IMR-90 (cell line): ENCODE results near the gene PLXNA3. TPM values are rescaled to one million over a fixed set of nuclear protein-coding genes. Genes with fewer than 3 reads are reported as not detected.

Experiments used
- ATAC-seq: fragments of 200-7000 bp; cut with Tn5 transposase; 2 replicates; pipeline ENCODE4 v1.9.1; 2020; ENCODE audit warnings: low read depth, mild to moderate bottlenecking, moderate library complexity
- BruUV-seq: library from RNA; stranded (reverse); fragments of 400-500 nt; replicated peaks from 2 replicates; lab custom pipeline; 2021; lab: Mats Ljungman, UMichigan
- CTCF ChIA-PET: fragments of 300-600 bp; formaldehyde crosslinking; extraction: SDS; loops from one replicate; lab custom pipeline; 2021; ENCODE audit warnings: antibody characterized with exemption; lab: Yijun Ruan, JAX
- POLR2A ChIA-PET: fragments of 300-600 bp; sonication (Branson Sonifier 250); formaldehyde crosslinking; loops from one replicate; lab custom pipeline; 2022; ENCODE audit warnings: antibody characterized with exemption; ENCODE audit not compliant: unreplicated experiment; lab: Charles Lee
- DNase-seq: peaks from one replicate; pipeline ENCODE4 v3.0.0; 2013
- H2AFZ ChIP-seq: replicated peaks from 2 replicates; pipeline ENCODE3; 2013; ENCODE audit warnings: low read length, mild to moderate bottlenecking; ENCODE audit not compliant: poor library complexity
- H2AK5ac ChIP-seq: 2 replicates; pipeline ENCODE4 v1.6.1; 2013; ENCODE audit warnings: low read depth, low read length, inconsistent platforms
- H2AK9ac ChIP-seq: replicated peaks from 2 replicates; pipeline ENCODE3; 2013; ENCODE audit warnings: mild to moderate bottlenecking, low read depth, low read length, moderate library complexity; ENCODE audit not compliant: poor library complexity
- H2BK120ac ChIP-seq: 2 replicates; pipeline ENCODE4 v1.6.1; 2013; ENCODE audit warnings: low read depth, low read length, inconsistent platforms
- H2BK15ac ChIP-seq: 3 replicates; pipeline ENCODE4 v1.6.1; 2013; ENCODE audit warnings: low read depth, low read length, inconsistent platforms
- H2BK20ac ChIP-seq: 2 replicates; pipeline ENCODE4 v1.6.1; 2013; ENCODE audit warnings: low read depth, mild to moderate bottlenecking, inconsistent platforms, low read length, moderate library complexity
- H2BK5ac ChIP-seq: 2 replicates; pipeline ENCODE4 v1.6.1; 2013; ENCODE audit warnings: mild to moderate bottlenecking, low read depth, low read length, inconsistent platforms; ENCODE audit not compliant: poor library complexity, severe bottlenecking
- H3K14ac ChIP-seq: replicated peaks from 2 replicates; pipeline ENCODE4 v1.6.1; 2013; ENCODE audit warnings: low read depth, low read length, inconsistent platforms
- H3K18ac ChIP-seq: 2 replicates; pipeline ENCODE4 v1.6.1; 2013; ENCODE audit warnings: low read depth, low read length, control low read depth
- H3K23ac ChIP-seq: 2 replicates; pipeline ENCODE4 v1.6.1; 2013; ENCODE audit warnings: low read depth, low read length, inconsistent platforms
- H3K27ac ChIP-seq: 2 replicates; pipeline ENCODE4 v1.5.1; 2013; ENCODE audit warnings: mild to moderate bottlenecking, control low read depth, low read length; ENCODE audit not compliant: insufficient read depth
- H3K27me3 ChIP-seq: 2 replicates; pipeline ENCODE4 v1.6.1; 2013; ENCODE audit warnings: low read length; ENCODE audit not compliant: control insufficient read depth, insufficient read depth
- H3K36me3 ChIP-seq: 2 replicates; pipeline ENCODE4 v1.6.1; 2013; ENCODE audit warnings: low read length, mixed read lengths; ENCODE audit not compliant: control insufficient read depth, insufficient read depth
- H3K4ac ChIP-seq: 2 replicates; pipeline ENCODE4 v1.6.1; 2013; ENCODE audit warnings: low read depth, low read length, inconsistent platforms
- H3K4me1 ChIP-seq: 2 replicates; pipeline ENCODE4 v1.6.1; 2013; ENCODE audit warnings: low read length, mixed read lengths; ENCODE audit not compliant: control insufficient read depth, insufficient read depth
- H3K4me2 ChIP-seq: 2 replicates; pipeline ENCODE4 v1.6.1; 2013; ENCODE audit warnings: low read depth, mild to moderate bottlenecking, control low read depth, low read length, moderate library complexity
- H3K4me3 ChIP-seq: 2 replicates; pipeline ENCODE4 v1.5.1; 2013; ENCODE audit warnings: low read depth, mild to moderate bottlenecking, control low read depth, low read length, moderate library complexity; ENCODE audit not compliant: insufficient read depth
- H3K56ac ChIP-seq: 2 replicates; pipeline ENCODE4 v1.6.1; 2013; ENCODE audit warnings: low read length, inconsistent platforms; ENCODE audit not compliant: insufficient read depth; ENCODE audit errors: extremely low read depth
- H3K79me1 ChIP-seq, 2 experiments: 2 replicates each; pipeline ENCODE4 v1.6.1; 2013; ENCODE audit warnings: low read length in 2 of 2, inconsistent platforms in 1 of 2, low read depth in 1 of 2
- H3K9ac ChIP-seq: 2 replicates; pipeline ENCODE4 v1.6.1; 2013; ENCODE audit warnings: low read depth, low read length, control low read depth
- H3K9me1 ChIP-seq: 2 replicates; pipeline ENCODE4 v1.6.1; 2013; ENCODE audit warnings: low read length, inconsistent platforms; ENCODE audit not compliant: insufficient read depth
- H3K9me3 ChIP-seq: 2 replicates; pipeline ENCODE4 v1.6.1; 2013; ENCODE audit warnings: low read length; ENCODE audit not compliant: control insufficient read depth, insufficient read depth
- H4K20me1 ChIP-seq: 2 replicates; pipeline ENCODE4 v1.6.1; 2013; ENCODE audit warnings: low read length, inconsistent platforms; ENCODE audit not compliant: insufficient read depth
- H4K5ac ChIP-seq: 2 replicates; pipeline ENCODE4 v1.6.1; 2013; ENCODE audit warnings: mild to moderate bottlenecking, low read depth, low read length, control low read depth
- H4K8ac ChIP-seq, 2 experiments: 2 replicates each; pipeline ENCODE4 v1.6.1; 2013; ENCODE audit warnings: low read depth in 2 of 2, low read length in 2 of 2, control low read depth in 1 of 2, inconsistent platforms in 1 of 2
- H4K91ac ChIP-seq: 2 replicates; pipeline ENCODE4 v1.6.1; 2013; ENCODE audit warnings: low read depth, low read length, inconsistent platforms; ENCODE audit not compliant: insufficient read depth
- BHLHE40 ChIP-seq: fragments of 150-350 bp; IDR thresholded peaks from 2 replicates; pipeline ENCODE4 v1.6.1; 2016; ENCODE audit warnings: mild to moderate bottlenecking, low read depth, low read length
- CEBPB ChIP-seq: IDR thresholded peaks from 2 replicates; pipeline ENCODE4 v1.6.1; 2012; ENCODE audit warnings: low read depth, low read length, improper control_type of control experiment
- CHD1 ChIP-seq: IDR thresholded peaks from 2 replicates; pipeline ENCODE4 v1.6.1; 2012; ENCODE audit warnings: low read depth, low read length, improper control_type of control experiment
- CTCF ChIP-seq: conservative IDR thresholded peaks from 2 replicates; pipeline ENCODE4 v1.5.1; 2012; ENCODE audit warnings: mild to moderate bottlenecking, low read depth, low read length, improper control_type of control experiment
- MAFK ChIP-seq: IDR thresholded peaks from 2 replicates; pipeline ENCODE4 v1.6.1; 2012; ENCODE audit warnings: low read depth, low read length, improper control_type of control experiment
- MAZ ChIP-seq: IDR thresholded peaks from 2 replicates; pipeline ENCODE4 v1.6.1; 2012; ENCODE audit warnings: low read depth, mild to moderate bottlenecking, low read length, improper control_type of control experiment, moderate library complexity, borderline replicate concordance
- MXI1 ChIP-seq: IDR thresholded peaks from 2 replicates; pipeline ENCODE4 v1.6.1; 2012; ENCODE audit warnings: low read depth, mild to moderate bottlenecking, low read length, moderate library complexity, borderline replicate concordance
- NFE2L2 ChIP-seq: fragments of 150-350 bp; IDR thresholded peaks from 2 replicates; pipeline ENCODE4 v1.6.1; 2016; ENCODE audit warnings: low read depth, mild to moderate bottlenecking, low read length
- POLR2A ChIP-seq: IDR thresholded peaks from 2 replicates; pipeline ENCODE4 v1.6.1; 2012; ENCODE audit warnings: mild to moderate bottlenecking, low read depth, low read length
- RCOR1 ChIP-seq: IDR thresholded peaks from 2 replicates; pipeline ENCODE4 v1.6.1; 2012; ENCODE audit warnings: mild to moderate bottlenecking, low read length, improper control_type of control experiment; ENCODE audit not compliant: insufficient replicate concordance
- RFX5 ChIP-seq: IDR thresholded peaks from 2 replicates; pipeline ENCODE4 v1.8.0; 2012; ENCODE audit warnings: low read depth, mild to moderate bottlenecking, low read length, moderate library complexity
- SMC3 ChIP-seq: fragments of 150-350 bp; IDR thresholded peaks from 2 replicates; pipeline ENCODE4 v1.6.1; 2016; ENCODE audit warnings: low read depth, mild to moderate bottlenecking, antibody characterized with exemption, low read length, moderate library complexity
- USF2 ChIP-seq: fragments of 150-350 bp; IDR thresholded peaks from 2 replicates; pipeline ENCODE4 v1.6.1; 2017; ENCODE audit warnings: mild to moderate bottlenecking, antibody characterized with exemption, low read length, low read depth
- WGBS, 2 experiments: methylation state at CpG; one replicate each; pipeline versions ENCODE4 v1.1.5 to v1.1.7; 2013; ENCODE audit warnings: missing lambda C conversion rate in 2 of 2; ENCODE audit not compliant: insufficient read length in 1 of 2; ENCODE audit errors: extremely low coverage in 2 of 2; 5-methylcytosine and 5-hydroxymethylcytosine counted together
- dilution Hi-C: fragments of 300-500 bp; cut with HindIII; formaldehyde crosslinking; loops from one replicate; pipeline ENCODE4 v1.14.3; 2018; ENCODE audit warnings: low sequenced_read_pairs; ENCODE audit not compliant: unreplicated experiment
- in situ Hi-C: fragments of 300-500 bp; cut with MboI; formaldehyde crosslinking; loops from 3 replicates; pipeline ENCODE4 v1.14.3; 2019; ENCODE audit warnings: low sequenced_read_pairs, inconsistent platforms, mixed read lengths
- intact Hi-C: fragments of 100-400 bp; cut with micrococcal nuclease; formaldehyde crosslinking; loops from 2 replicates; pipeline ENCODE4 v1.10.0; 2022
- polyA plus RNA-seq, 3 experiments: library from polyadenylated mRNA; depleted of rRNA; stranded (reverse); fragments of >200 nt; gene quantifications; 2 replicates each; pipeline ENCODE4 v1.2.3, GENCODE V29; 2012; ENCODE audit warnings: low replicate concordance in 1 of 3
- total RNA-seq: library from RNA; depleted of rRNA; stranded (reverse); fragments of >200 nt; gene quantifications from 2 replicates; pipeline ENCODE4 v1.2.3, GENCODE V29; 2012

Gene PLXNA3
- total and polyA plus RNA-seq, 2 of the 4 experiments (the other 2 are of a cell fraction), result 4.3 to 111 TPM

GRCh38 chrX:154473683-154474082 lies 15.6 kb downstream of the PLXNA3 start:
- no peak overlapping the region for H2AFZ ChIP-seq
- dilution Hi-C loops, result no loop called here
- H3K4me2 ChIP-seq, result no peak overlapping the region
- no peak overlapping the region for H3K56ac ChIP-seq
- H3K4me1 ChIP-seq, result no peaks in the 10 kb centered on the region
- no peaks in the 10 kb centered on the region for H3K27me3 ChIP-seq
- no CpG with 5 or more reads among the region's 7 CpGs for whole genome bisulfite sequencing, 2 experiments
- H3K4ac ChIP-seq, result no peak overlapping the region
- H2BK120ac ChIP-seq, result no peak overlapping the region
- H4K8ac ChIP-seq, result no peak overlapping the region
- no peak overlapping the region for H3K27ac ChIP-seq
- peaks cover 2% of the 10 kb centered on the region; the same call in 1 of the 2 replicates for H3K9me3 ChIP-seq
- BruUV-seq, result no TSS peak
- no peak overlapping the region for H4K5ac ChIP-seq
- no peak overlapping the region for H2BK20ac ChIP-seq
- intact Hi-C loops, result no loop called here
- H2AK5ac ChIP-seq, result no peak overlapping the region
- no peak overlapping the region for H2BK15ac ChIP-seq
- H3K4me3 ChIP-seq, result no peak overlapping the region
- H4K20me1 ChIP-seq, result no peaks in the 10 kb centered on the region; the same call in 1 of the 2 replicates
- H2BK5ac ChIP-seq, result no peak overlapping the region
- no peak for ATAC-seq
- H3K9ac ChIP-seq, result no peak overlapping the region
- H3K79me1 ChIP-seq, result no peaks in the 10 kb centered on the region; a peak in 1 of 4 replicates
- in situ Hi-C loops, result no loop called here
- H2AK9ac ChIP-seq, result no peak overlapping the region
- no peak overlapping the region for H3K14ac ChIP-seq
- H3K23ac ChIP-seq, result no peak overlapping the region
- CTCF ChIA-PET, result no interaction called here
- POLR2A ChIA-PET, result no interaction called here
- no peak for DNase-seq
- H4K91ac ChIP-seq, result no peak overlapping the region
- H3K36me3 ChIP-seq, result peaks cover 37% of the 10 kb centered on the region
- TF ChIP-seq POLR2A (no peak), BHLHE40 (no peak), CHD1 (no peak), MAZ (no peak), SMC3 (no peak), CEBPB (no peak), USF2 (no peak), MXI1 (no peak), CTCF (no peak), RCOR1 (no peak), RFX5 (no peak), MAFK (no peak), NFE2L2 (no peak)
- no peaks in the 10 kb centered on the region for H3K9me1 ChIP-seq
- H3K18ac ChIP-seq, result no peak overlapping the region
